Activated B cell treated with CpG ODN at 0.5 μM for 24 hours (primary cell): ENCODE measurements around the gene SYCE1L. TPM values are rescaled to one million over a fixed set of nuclear protein-coding genes. Genes with fewer than 3 reads are reported as not detected.

ENCODE experiments used
- ATAC-seq: fragments of 200-7000 bp; cut with Tn5 transposase; one replicate; pipeline ENCODE4 v1.10.0; 2021; ENCODE audit warnings: low read depth, mild to moderate bottlenecking, moderate library complexity
- CTCF ChIA-PET: fragments of 350-600 bp; sonication (Branson Sonifier 250); formaldehyde crosslinking; loops from one replicate; lab custom pipeline; 2021; ENCODE audit warnings: antibody characterized with exemption; lab: Charles Lee
- POLR2A ChIA-PET: fragments of 350-600 bp; sonication (Branson Sonifier 250); formaldehyde crosslinking; loops from one replicate; lab custom pipeline; 2021; ENCODE audit warnings: antibody characterized with exemption; lab: Charles Lee
- DNase-seq: peaks from one replicate; pipeline ENCODE4 v3.0.0; 2022
- H3K27ac Mint-ChIP-seq: one replicate; pipeline ENCODE4 v1.8.0; 2020; ENCODE audit warnings: mixed read lengths
- H3K27me3 Mint-ChIP-seq: one replicate; pipeline ENCODE4 v1.8.0; 2021; ENCODE audit warnings: mixed read lengths
- H3K36me3 Mint-ChIP-seq: one replicate; pipeline ENCODE4 v1.8.0; 2021; ENCODE audit warnings: low read depth, mixed read lengths
- H3K4me1 Mint-ChIP-seq: one replicate; pipeline ENCODE4 v1.8.0; 2021; ENCODE audit warnings: mixed read lengths
- H3K4me3 Mint-ChIP-seq: one replicate; pipeline ENCODE4 v1.8.0; 2020; ENCODE audit warnings: mild to moderate bottlenecking, mixed read lengths
- H3K9me3 Mint-ChIP-seq: one replicate; pipeline ENCODE4 v1.8.0; 2020; ENCODE audit warnings: mixed read lengths
- intact Hi-C: fragments of 100-400 bp; cut with micrococcal nuclease; formaldehyde crosslinking; loops from one replicate; pipeline ENCODE4 v1.15.1; 2024
- total RNA-seq: library from RNA; stranded (reverse); gene quantifications from 2 replicates; pipeline ENCODE4 v1.2.3, GENCODE V29; 2022
- TF ChIP-seq, protein P1 (sequence below): fragments of 200-600 bp; IDR thresholded peaks from one replicate; pipeline ENCODE4 v1.8.0; 2022; ENCODE audit warnings: antibody characterized with exemption, mild to moderate bottlenecking

SYCE1L gene
- total RNA-seq, 1 donor from 2014 or later = 5.1 TPM

DNA sequence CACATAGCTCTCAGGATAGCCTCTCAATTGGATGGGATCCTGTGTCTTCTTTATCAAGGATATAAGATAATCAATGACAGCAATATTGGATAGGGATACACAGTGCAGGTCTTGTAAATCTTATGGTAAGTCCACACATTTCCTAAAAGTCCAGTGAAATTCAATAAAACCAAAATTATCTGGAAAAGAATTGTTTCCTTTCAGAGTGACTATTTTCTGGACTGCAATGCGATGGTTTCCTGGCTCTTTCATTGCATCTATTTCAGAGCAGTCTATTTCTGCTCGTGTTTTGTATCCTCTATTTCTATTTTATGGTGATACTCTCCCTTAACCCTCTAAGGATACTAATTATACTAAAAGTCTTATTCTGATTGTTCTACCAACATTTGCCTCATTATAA is 32.5 kb upstream of the SYCE1L start:
- no peaks in the 10 kb centered on the region for H3K36me3 Mint-ChIP-seq
- no peaks in the 10 kb centered on the region for H3K9me3 Mint-ChIP-seq
- ATAC-seq (no peak), DNase-seq (no peak)
- no peaks in the 10 kb centered on the region for H3K4me1 Mint-ChIP-seq
- TF ChIP-seq, protein P1, sequence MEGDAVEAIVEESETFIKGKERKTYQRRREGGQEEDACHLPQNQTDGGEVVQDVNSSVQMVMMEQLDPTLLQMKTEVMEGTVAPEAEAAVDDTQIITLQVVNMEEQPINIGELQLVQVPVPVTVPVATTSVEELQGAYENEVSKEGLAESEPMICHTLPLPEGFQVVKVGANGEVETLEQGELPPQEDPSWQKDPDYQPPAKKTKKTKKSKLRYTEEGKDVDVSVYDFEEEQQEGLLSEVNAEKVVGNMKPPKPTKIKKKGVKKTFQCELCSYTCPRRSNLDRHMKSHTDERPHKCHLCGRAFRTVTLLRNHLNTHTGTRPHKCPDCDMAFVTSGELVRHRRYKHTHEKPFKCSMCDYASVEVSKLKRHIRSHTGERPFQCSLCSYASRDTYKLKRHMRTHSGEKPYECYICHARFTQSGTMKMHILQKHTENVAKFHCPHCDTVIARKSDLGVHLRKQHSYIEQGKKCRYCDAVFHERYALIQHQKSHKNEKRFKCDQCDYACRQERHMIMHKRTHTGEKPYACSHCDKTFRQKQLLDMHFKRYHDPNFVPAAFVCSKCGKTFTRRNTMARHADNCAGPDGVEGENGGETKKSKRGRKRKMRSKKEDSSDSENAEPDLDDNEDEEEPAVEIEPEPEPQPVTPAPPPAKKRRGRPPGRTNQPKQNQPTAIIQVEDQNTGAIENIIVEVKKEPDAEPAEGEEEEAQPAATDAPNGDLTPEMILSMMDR = no peak
- no peak overlapping the region for H3K27ac Mint-ChIP-seq
- CTCF ChIA-PET = no interaction called here
- H3K27me3 Mint-ChIP-seq = peaks cover 23% of the 10 kb centered on the region
- POLR2A ChIA-PET = no interaction called here
- intact Hi-C loops = no loop called here
- no peak overlapping the region for H3K4me3 Mint-ChIP-seq

DNA sequence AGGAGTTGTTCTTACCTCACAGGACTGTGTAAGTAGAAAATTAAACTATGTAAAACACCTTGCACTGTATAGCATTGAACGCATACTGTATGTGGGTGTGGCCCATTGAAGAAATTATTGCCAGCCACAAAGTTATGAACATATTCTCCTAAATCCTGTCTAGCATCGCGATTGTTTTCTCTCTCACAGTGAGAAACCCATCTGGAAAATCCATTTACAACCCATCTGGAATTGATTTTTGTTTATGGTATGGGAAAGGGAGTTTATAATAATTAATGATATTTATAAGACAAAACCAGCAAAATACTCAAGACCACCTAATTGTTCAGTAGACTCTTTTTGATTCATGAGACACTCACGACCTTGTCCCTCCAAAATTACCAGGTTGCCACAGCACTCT is 30.3 kb upstream of the SYCE1L start:
- Mint-ChIP-seq H3K27ac (no peak overlapping the region), H3K9me3 (no peaks in the 10 kb centered on the region), H3K4me1 (no peaks in the 10 kb centered on the region), H3K27me3 (peaks cover 28% of the 10 kb centered on the region), H3K4me3 (no peak overlapping the region), H3K36me3 (no peaks in the 10 kb centered on the region)
- TF ChIP-seq, protein P1 = no peak
- DNase-seq (no peak), ATAC-seq (no peak)
- CTCF ChIA-PET = interaction anchor here (1.0 to 1.9 kb wide), 2 partner anchors 15 to 1969 kb away, joined by 3 to 4 read pairs; no protein-coding TSS in a partner anchor
- intact Hi-C loops = no loop called here
- POLR2A ChIA-PET = no interaction called here

DNA sequence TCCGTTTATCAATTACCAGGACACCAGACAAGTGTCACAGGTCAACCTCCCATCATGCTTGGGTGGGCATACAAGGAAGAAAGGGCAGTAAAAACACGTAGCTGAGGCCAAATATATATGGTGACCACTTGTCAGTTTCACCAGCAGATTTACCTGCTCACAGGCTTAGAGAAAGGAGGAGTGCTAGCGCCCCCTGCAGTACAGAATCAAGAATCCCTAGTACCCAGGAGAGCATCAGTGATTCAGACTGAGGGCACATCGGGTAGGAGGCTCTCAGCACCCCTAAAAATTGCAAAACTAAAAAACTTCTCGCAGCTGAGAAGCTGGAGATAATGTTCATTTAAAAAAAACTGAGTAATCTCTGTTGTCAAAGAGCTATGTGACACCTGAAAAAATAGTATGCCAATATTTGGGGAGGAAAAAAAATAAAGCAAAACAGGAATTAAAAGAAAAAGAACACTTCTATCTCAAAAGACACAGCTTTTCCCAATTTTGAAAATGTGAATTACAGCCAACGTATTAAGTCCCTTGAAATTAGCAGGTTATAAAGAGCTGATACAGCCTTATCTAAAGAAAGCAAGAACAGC is 29.5 kb upstream of the SYCE1L start:
- TF ChIP-seq, protein P1 = no peak

DNA sequence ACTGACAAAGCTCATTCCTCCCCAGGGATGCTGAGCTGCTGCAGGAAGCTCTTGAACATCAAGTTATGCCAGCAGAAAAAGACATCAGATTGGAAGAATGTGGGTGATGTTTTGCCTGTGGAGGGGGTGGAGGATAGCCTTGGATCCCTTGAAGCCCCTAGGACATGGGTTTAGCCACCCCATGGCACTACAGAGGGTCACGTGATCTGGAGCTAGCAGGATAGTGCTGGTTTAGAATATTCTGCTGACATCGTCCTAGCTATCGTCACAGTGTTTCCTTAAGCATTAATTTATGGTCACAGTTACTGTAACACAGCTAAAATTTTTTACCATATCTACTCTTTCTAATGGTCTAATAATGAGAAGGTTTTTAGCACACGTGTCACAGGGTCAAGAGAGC is 28.4 kb upstream of the SYCE1L start:
- POLR2A ChIA-PET = no interaction called here
- no peak for ATAC-seq
- peaks cover 33% of the 10 kb centered on the region for H3K27me3 Mint-ChIP-seq

More for the DNA sequence above, 29.5 kb upstream of the SYCE1L start:
- peak; percentile 40 for ATAC-seq
- DNase-seq = no peak
- Mint-ChIP-seq H3K4me3 (no peak overlapping the region), H3K36me3 (no peaks in the 10 kb centered on the region), H3K4me1 (no peaks in the 10 kb centered on the region), H3K27ac (no peak overlapping the region), H3K27me3 (peaks cover 31% of the 10 kb centered on the region), H3K9me3 (no peaks in the 10 kb centered on the region)
- intact Hi-C loops = no loop called here
- CTCF ChIA-PET = interaction anchor here (0.7 to 2.6 kb wide), 6 partner anchors 9 to 1970 kb away, joined by 3 to 15 read pairs (median 4); no protein-coding TSS in a partner anchor
- POLR2A ChIA-PET = no interaction called here

More for the DNA sequence above, 28.4 kb upstream of the SYCE1L start:
- no peak for DNase-seq
- no peaks in the 10 kb centered on the region for H3K36me3 Mint-ChIP-seq
- CTCF ChIA-PET = interaction anchor here (0.9 to 2.6 kb wide), 10 partner anchors 9 to 1971 kb away, joined by 3 to 15 read pairs (median 4); no protein-coding TSS in a partner anchor
- TF ChIP-seq, protein P1 = no peak
- no peaks in the 10 kb centered on the region for H3K4me1 Mint-ChIP-seq
- intact Hi-C loops = loop anchor here (1.0 kb wide), 1 partner anchor 1382 kb away; no protein-coding TSS in a partner anchor
- H3K4me3 Mint-ChIP-seq = no peak overlapping the region
- no peaks in the 10 kb centered on the region for H3K9me3 Mint-ChIP-seq
- no peak overlapping the region for H3K27ac Mint-ChIP-seq
